GM12872 (cell line): Measurements from ENCODE around the gene GORASP1.

Experiments
- CTCF ChIP-seq: IDR thresholded peaks from 3 replicates; pipeline ENCODE4 v1.5.1; 2011; ENCODE audit warnings: low read depth, mild to moderate bottlenecking, low read length, moderate library complexity; ENCODE audit not compliant: insufficient read depth

Gene GORASP1

GRCh38 chr3:39068556-39068955 is 38.9 kb downstream of the GORASP1 start:
- TF ChIP-seq CTCF: no peak

- TF ChIP-seq CTCF: no peak
Measured at GRCh38 chr3:39067286-39067685, 40.1 kb downstream of the GORASP1 start.

- TF ChIP-seq CTCF: peak; percentile 75
Measured at GRCh38 chr3:39065197-39065596, 42.2 kb downstream of the GORASP1 start.

GRCh38 chr3:39064646-39065045 is 42.8 kb downstream of the GORASP1 start:
- TF ChIP-seq CTCF: no peak

GRCh38 chr3:39063143-39063542 is 44.3 kb downstream of the GORASP1 start:
- TF ChIP-seq CTCF: no peak

GRCh38 chr3:39062180-39062579 is 45.2 kb downstream of the GORASP1 start:
- TF ChIP-seq CTCF: no peak

- no peak for TF ChIP-seq CTCF
Measured at GRCh38 chr3:39056151-39056550, 51.3 kb downstream of the GORASP1 start.

- TF ChIP-seq CTCF: no peak
Measured at GRCh38 chr3:39053696-39054095, 53.7 kb downstream of the GORASP1 start.
